ENCODE results near the gene ANKRD44.

- TF ChIP-seq CTCF (IDR thresholded peaks at IDR 0.05) (no peak), CHD2 (IDR thresholded peaks at IDR 0.05; ENCODE audit: low read length, partially characterized antibody) (no peak), HOXA7 (CRISPR knock-in tag; IDR thresholded peaks at IDR 0.05) (no peak), NR3C1 (IDR thresholded peaks at IDR 0.05) (no peak), TP53 (CRISPR knock-in tag; IDR thresholded peaks at IDR 0.05) (no peak), JUN (IDR thresholded peaks at IDR 0.05) (no peak), PHF8 (IDR thresholded peaks at IDR 0.05; ENCODE audit: borderline replicate concordance, low read depth) (no peak), REST (IDR thresholded peaks at IDR 0.05) (no peak), EP300 (IDR thresholded peaks at IDR 0.05) (no peak), CEBPB (IDR thresholded peaks at IDR 0.05) (no peak), MAX (IDR thresholded peaks at IDR 0.05) (no peak), SMC3 (IDR thresholded peaks at IDR 0.05) (no peak), FOSL2 (IDR thresholded peaks at IDR 0.05) (no peak), FOSL2 (CRISPR knock-in tag; IDR thresholded peaks at IDR 0.05) (no peak), POLR2A (IDR thresholded peaks at IDR 0.05; ENCODE audit: low read length) (no peak)
Measured at GRCh38 chr2:197322724-197323720, 12.4 kb upstream of the ANKRD44 start.

Data from A549 (cell line).